Frontal cortex (tissue), 4 donors: ENCODE data around the gene KRTAP10-12. TPM values are rescaled to one million over a fixed set of nuclear protein-coding genes. Genes with fewer than 3 reads are reported as not detected.

Experiments used
- DNase-seq, 2 donors: peaks; one replicate each; pipeline ENCODE4 v3.0.0; 2012; ENCODE audit warnings: low spot score in 2 of 2
- FAIRE-seq: peaks from 2 replicates; lab custom pipeline; 2012; peaks lifted over from hg19 to GRCh38; lab: Jason Lieb, UNC
- total RNA-seq: library from RNA; depleted of rRNA; stranded (reverse); fragments of >200 nt; gene quantifications from one replicate; pipeline ENCODE4 v1.2.3, GENCODE V29; 2014
- donor health status: control.
- donor health status: control.
- donor health status: control.

KRTAP10-12 gene
- total RNA-seq, 1 donor from 2014 or later, result not detected

GRCh38 chr21:44708866-44709425 is 12.0 kb downstream of the KRTAP10-12 start:
- FAIRE-seq, result no peak
- no peak for DNase-seq

- DNase-seq (no peak), FAIRE-seq (no peak)
These were observed 12.7 kb downstream of the KRTAP10-12 start for GRCh38 chr21:44709426-44710293.

GRCh38 chr21:44710294-44710665 is 13.3 kb downstream of the KRTAP10-12 start:
- no peak for DNase-seq
- no peak for FAIRE-seq

GRCh38 chr21:44710756-44711326 is 13.9 kb downstream of the KRTAP10-12 start:
- no peak for FAIRE-seq
- no peak for DNase-seq

- DNase-seq (no peak), FAIRE-seq (no peak)
These were observed 14.6 kb downstream of the KRTAP10-12 start, which contains the start of gene TSPEAR for GRCh38 chr21:44711327-44712202. TSPEAR (minus strand) TSS chr21:44711572; CDS start chr21:44711514, 58 bp downstream.

GRCh38 chr21:44712203-44713028 is 15.4 kb downstream of the KRTAP10-12 start:
- no peak for FAIRE-seq
- no peak for DNase-seq

- DNase-seq (no peak), FAIRE-seq (no peak)
These were observed 16.2 kb downstream of the KRTAP10-12 start for GRCh38 chr21:44713130-44713529.

- FAIRE-seq (no peak), DNase-seq (no peak)
These were observed 16.9 kb downstream of the KRTAP10-12 start for GRCh38 chr21:44713846-44714245.

- no peak for DNase-seq
These were observed 17.9 kb downstream of the KRTAP10-12 start for GRCh38 chr21:44714905-44715304.

GRCh38 chr21:44716984-44717383 is 20.0 kb downstream of the KRTAP10-12 start:
- FAIRE-seq (no peak), DNase-seq (no peak)

More at GRCh38 chr21:44714905-44715304, 17.9 kb downstream of the KRTAP10-12 start:
- no peak for FAIRE-seq

GRCh38 chr21:44718093-44718492 is 21.1 kb downstream of the KRTAP10-12 start:
- no peak for FAIRE-seq
- no peak for DNase-seq

GRCh38 chr21:44718571-44718970 is 21.6 kb downstream of the KRTAP10-12 start:
- DNase-seq, result no peak
- no peak for FAIRE-seq

GRCh38 chr21:44720170-44720569 is 23.2 kb downstream of the KRTAP10-12 start:
- DNase-seq (no peak), FAIRE-seq (no peak)

- no peak for FAIRE-seq
- DNase-seq, result no peak
These were observed 25.8 kb downstream of the KRTAP10-12 start for GRCh38 chr21:44722731-44723130.

GRCh38 chr21:44723177-44724131 is 26.5 kb downstream of the KRTAP10-12 start:
- DNase-seq, result no peak

GRCh38 chr21:44724196-44724595 is 27.2 kb downstream of the KRTAP10-12 start:
- FAIRE-seq (no peak), DNase-seq (no peak)

More at GRCh38 chr21:44723177-44724131, 26.5 kb downstream of the KRTAP10-12 start:
- no peak for FAIRE-seq

- DNase-seq (no peak), FAIRE-seq (no peak)
These were observed 28.0 kb downstream of the KRTAP10-12 start for GRCh38 chr21:44724926-44725325.

GRCh38 chr21:44726826-44727225 is 29.9 kb downstream of the KRTAP10-12 start:
- DNase-seq, result no peak
- no peak for FAIRE-seq
